Esophagus squamous epithelium (tissue), 5 donors: ENCODE data around the gene XAGE1B. TPM values are rescaled to one million over a fixed set of nuclear protein-coding genes. Genes with fewer than 3 reads are reported as not detected.
"Not testable (repeated sequence)": the region's sequence is repeated elsewhere in the genome, so short reads cannot be mapped to it uniquely, and the experiment has no call there.

Experiments used
- DNase-seq: peaks from one replicate; lab custom pipeline; 2025; lab: John Stamatoyannopoulos, UW
- H3K27ac ChIP-seq, 4 donors: fragments of 200-600 bp; sonication (generic); one replicate each; pipeline ENCODE4 v1.5.1; 2016 to 2019; ENCODE audit warnings: mild to moderate bottlenecking in 1 of 4
- H3K27me3 ChIP-seq, 4 donors: fragments of 200-600 bp; sonication (generic); 1 replicate in 3 of 4; 2 replicates in 1 of 4; pipeline versions ENCODE4 v1.5.1 to v1.6.0; 2017 to 2021; ENCODE audit warnings: antibody characterized with exemption in 1 of 4
- H3K36me3 ChIP-seq, 3 donors: fragments of 200-600 bp; sonication (generic); one replicate each; pipeline ENCODE4 v1.5.1; 2016 to 2019
- H3K4me1 ChIP-seq, 3 donors: fragments of 200-600 bp; sonication (generic); one replicate each; pipeline ENCODE4 v1.5.1; 2017 to 2019
- H3K4me3 ChIP-seq, 4 donors: fragments of 200-600 bp; sonication (generic); 1 replicate in 3 of 4; 2 replicates in 1 of 4; pipeline ENCODE4 v1.5.1; 2016 to 2019; ENCODE audit warnings: mild to moderate bottlenecking in 2 of 4, moderate library complexity in 1 of 4
- H3K9me3 ChIP-seq, 3 donors: fragments of 200-600 bp; sonication (generic); one replicate each; pipeline ENCODE4 v1.5.1; 2016 to 2019
- POLR2A ChIP-seq, 4 donors: fragments of 450-650 bp; IDR thresholded peaks; one replicate each; pipeline ENCODE4 v1.6.1; 2017; ENCODE audit warnings: antibody characterized with exemption in 4 of 4, mild to moderate bottlenecking in 4 of 4, moderate library complexity in 3 of 4
- WGBS, 2 donors: methylation state at CpG; one replicate each; pipeline ENCODE4 v1.1.5; 2018; 5-methylcytosine and 5-hydroxymethylcytosine counted together
- intact Hi-C: fragments of 100-400 bp; cut with DNase I; formaldehyde crosslinking; loops from one replicate; pipeline ENCODE4 v1.15.0; 2022
- small RNA-seq, 4 donors: library from RNA; depleted of rRNA; stranded (forward); fragments of <200 nt; gene quantifications; one replicate each; pipeline ENCODE3, GENCODE V24; 2016
- total RNA-seq, 4 donors: library from RNA; depleted of rRNA; stranded (reverse); fragments of >200 nt; gene quantifications; one replicate each; pipeline ENCODE4 v1.1.0, GENCODE V29; 2016
- TF ChIP-seq, protein P1 (sequence below), 6 experiments: fragments of 450-650 bp in 4 of 6; fragments of 200-600 bp in 2 of 6; sonication (generic) in 2 of 6; IDR thresholded peaks; one replicate each; pipeline ENCODE4 v1.5.1; 2016 to 2019; ENCODE audit warnings: antibody characterized with exemption in 6 of 6, mild to moderate bottlenecking in 4 of 6, moderate library complexity in 4 of 6
- donor health status: DM: yes; HTN: yes; CAD: no.

XAGE1B gene
- total RNA-seq, 4 donors from 2014 or later = not detected

DNA sequence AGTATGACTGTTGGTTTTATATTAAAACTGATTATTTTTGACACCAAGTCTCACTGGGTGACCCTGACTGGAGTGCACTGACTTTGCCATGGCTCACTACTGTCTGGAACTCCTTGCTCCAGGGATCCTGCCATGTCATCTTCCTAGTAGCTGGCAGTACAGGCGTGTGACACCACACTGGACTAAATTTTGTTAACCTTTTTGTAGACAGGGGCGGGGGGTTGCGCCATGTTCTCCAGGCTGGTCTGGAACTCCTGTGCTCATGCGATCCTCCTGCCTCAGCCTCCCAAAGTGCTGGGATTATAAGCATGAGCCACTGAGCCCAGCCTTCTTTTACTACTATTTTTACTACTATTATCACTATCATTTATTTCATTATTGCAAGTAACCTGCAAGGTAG, 12.3 kb downstream of the XAGE1B start:
- Histone ChIP-seq H3K27me3 (no peaks in the 10 kb centered on the region), H3K9me3 (no peaks in the 10 kb centered on the region), H3K27ac (no peak overlapping the region), H3K36me3 (no peaks in the 10 kb centered on the region), H3K4me3 (no peak overlapping the region), H3K4me1 (no peaks in the 10 kb centered on the region)
- no peak for DNase-seq
- intact Hi-C loops = no loop called here
- 82 to 91% methylated on average over 4 of the region's 4 CpGs for WGBS, 2 donors
- no peak for TF ChIP-seq POLR2A (IDR thresholded peaks at IDR 0.05)
- TF ChIP-seq, protein P1, sequence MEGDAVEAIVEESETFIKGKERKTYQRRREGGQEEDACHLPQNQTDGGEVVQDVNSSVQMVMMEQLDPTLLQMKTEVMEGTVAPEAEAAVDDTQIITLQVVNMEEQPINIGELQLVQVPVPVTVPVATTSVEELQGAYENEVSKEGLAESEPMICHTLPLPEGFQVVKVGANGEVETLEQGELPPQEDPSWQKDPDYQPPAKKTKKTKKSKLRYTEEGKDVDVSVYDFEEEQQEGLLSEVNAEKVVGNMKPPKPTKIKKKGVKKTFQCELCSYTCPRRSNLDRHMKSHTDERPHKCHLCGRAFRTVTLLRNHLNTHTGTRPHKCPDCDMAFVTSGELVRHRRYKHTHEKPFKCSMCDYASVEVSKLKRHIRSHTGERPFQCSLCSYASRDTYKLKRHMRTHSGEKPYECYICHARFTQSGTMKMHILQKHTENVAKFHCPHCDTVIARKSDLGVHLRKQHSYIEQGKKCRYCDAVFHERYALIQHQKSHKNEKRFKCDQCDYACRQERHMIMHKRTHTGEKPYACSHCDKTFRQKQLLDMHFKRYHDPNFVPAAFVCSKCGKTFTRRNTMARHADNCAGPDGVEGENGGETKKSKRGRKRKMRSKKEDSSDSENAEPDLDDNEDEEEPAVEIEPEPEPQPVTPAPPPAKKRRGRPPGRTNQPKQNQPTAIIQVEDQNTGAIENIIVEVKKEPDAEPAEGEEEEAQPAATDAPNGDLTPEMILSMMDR (IDR thresholded peaks at IDR 0.05) = no peak

DNA sequence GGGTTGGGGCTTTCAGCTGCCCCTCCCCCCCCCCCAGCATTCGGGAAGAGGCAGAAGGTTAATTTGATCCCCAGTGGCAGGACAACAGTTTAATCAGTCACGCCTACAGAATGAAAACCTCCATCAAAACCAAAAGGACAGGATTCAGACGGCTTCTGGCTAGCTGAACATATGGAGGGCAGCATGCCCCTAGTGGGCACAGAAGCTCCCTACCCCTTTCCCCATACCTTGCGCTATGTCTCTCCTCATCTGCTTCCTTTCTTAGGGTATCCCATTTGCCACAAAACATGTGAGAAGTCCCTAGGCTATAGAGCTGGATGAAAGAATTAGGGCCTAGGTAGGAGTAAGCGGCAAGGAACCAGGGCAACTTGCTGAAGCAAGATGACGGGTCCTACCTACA, 15.5 kb downstream of the XAGE1B start:
- WGBS, 2 donors = no CpG with 5 or more reads among the region's 6 CpGs
- intact Hi-C loops, H3K4me3 ChIP-seq, DNase-seq, H3K27ac ChIP-seq, H3K36me3 ChIP-seq, H3K4me1 ChIP-seq, H3K27me3 ChIP-seq, H3K9me3 ChIP-seq: not testable (repeated sequence)

DNA sequence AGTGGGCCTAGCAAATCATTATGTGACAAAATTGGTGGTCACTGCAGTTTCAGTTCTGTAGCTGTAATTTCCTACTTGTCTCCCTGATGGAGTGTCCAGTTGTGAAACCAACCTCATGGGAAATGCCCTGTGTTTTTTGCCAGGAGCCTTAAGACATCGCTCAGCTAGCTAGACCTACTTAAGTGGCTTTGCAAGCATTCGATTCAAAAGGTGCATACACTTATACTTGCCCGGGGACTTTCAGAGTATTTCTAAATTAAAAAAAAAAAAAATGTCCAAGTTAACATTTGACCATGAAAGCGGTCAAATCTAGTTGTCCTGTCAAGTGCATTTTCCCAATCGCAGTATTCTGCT, 20.5 kb downstream of the XAGE1B start:
- H3K9me3 ChIP-seq, H3K27ac ChIP-seq, H3K27me3 ChIP-seq, DNase-seq, H3K36me3 ChIP-seq, H3K4me3 ChIP-seq, H3K4me1 ChIP-seq, intact Hi-C loops: not testable (repeated sequence)
- WGBS, 2 donors = no CpG with 5 or more reads among the region's 5 CpGs

DNA sequence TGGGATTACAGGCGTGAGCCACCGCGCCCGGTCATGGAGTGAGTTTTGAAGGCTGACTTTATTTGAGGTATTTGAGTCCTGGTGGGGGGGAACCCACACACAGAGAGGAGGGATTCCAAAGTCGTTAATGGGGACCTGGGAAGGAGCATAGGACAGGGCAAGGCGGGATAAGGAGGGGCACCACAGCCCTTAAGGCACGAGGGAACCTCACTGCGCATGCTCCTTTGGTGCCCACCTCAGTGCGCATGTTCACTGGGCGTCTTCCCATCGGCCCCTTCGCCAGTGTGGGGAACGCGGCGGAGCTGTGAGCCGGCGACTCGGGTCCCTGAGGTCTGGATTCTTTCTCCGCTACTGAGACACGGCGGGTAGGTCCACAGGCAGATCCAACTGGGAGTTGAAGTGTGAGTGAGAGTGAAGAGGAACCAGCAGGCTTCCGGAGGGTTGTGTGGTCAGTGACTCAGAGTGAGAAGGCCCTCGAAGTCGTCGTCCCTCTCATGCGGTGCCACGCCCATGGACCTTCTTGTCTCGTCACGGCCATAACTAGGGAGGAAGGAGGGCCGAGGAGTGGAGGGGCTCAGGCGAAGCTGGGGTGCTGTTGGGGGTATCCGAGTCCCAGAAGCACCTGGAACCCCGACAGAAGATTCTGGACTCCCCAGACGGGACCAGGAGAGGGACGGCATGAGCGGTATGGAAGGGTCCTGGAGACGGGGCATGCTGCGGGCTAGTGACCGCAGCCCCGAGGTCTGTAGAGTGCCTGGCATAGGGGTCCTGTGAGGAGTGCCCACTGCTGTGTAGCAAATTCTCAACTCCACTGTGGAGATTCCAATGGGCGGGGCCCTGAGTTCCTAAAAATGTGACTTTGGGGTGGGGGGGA, 21.1 kb downstream of the XAGE1B start, which contains the start of gene XAGE1A:
TSS of gene XAGE1A (plus strand) at position 264 of the 874 bp plus-strand sequence. CDS start 1,554 bp downstream, outside the sequence.
- H3K27ac ChIP-seq, H3K9me3 ChIP-seq, H3K4me1 ChIP-seq, H3K27me3 ChIP-seq, H3K36me3 ChIP-seq, DNase-seq, intact Hi-C loops, H3K4me3 ChIP-seq: not testable (repeated sequence)
- WGBS, 2 donors = no CpG with 5 or more reads among the region's 41 CpGs

DNA sequence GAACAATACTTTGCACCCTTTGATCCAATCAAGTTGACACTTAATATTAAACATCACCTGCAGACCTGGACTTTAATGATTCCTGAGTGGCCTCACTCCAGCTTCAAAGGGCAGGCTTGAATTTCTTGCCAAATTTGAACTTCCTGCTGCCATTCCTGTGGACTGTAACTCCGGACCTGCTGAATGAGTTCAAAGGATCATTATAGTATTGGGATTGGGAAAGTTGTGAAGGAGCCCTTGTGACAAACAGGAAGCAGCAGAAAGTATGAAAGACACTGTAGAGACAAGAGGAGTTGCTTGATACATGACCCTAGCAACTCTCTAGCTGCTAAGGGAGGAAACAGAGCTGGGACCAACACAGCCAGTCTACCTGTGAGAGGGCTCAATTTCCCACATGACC, 45.6 kb downstream of the XAGE1B start:
- H3K36me3 ChIP-seq, DNase-seq, H3K4me3 ChIP-seq, H3K4me1 ChIP-seq, H3K27ac ChIP-seq, intact Hi-C loops, H3K27me3 ChIP-seq, H3K9me3 ChIP-seq: not testable (repeated sequence)
- WGBS, 2 donors = 29% methylated on average over 1 of the region's 1 CpG; no CpG with 5 or more reads in 1 of the 2 donors

Small RNA genes within 50 kb of the gene (small RNA-seq; reads per million reads assigned to genes)
- gene BX510359.8 (0 reads per million in 4 donors), gene RBM22P7 (0 reads per million in 4 donors)

Other genes with a start within 250 kb of the XAGE1B start
- not detected for gene XAGE2, start 148.0 kb downstream of the XAGE1B start, total RNA-seq
- not detected for gene XAGE1A, start 21.3 kb downstream of the XAGE1B start, total RNA-seq
- gene SSX7, start 137.8 kb upstream of the XAGE1B start, total RNA-seq = not detected
- gene SSX2, start 190.1 kb upstream of the XAGE1B start, total RNA-seq = not detected
- not detected for gene SSX2B, start 234.2 kb upstream of the XAGE1B start, total RNA-seq